HK-2 (cell line): Measurements from ENCODE around the gene DTD1.

Source experiments
- DNase-seq: peaks from one replicate; pipeline ENCODE4 v3.0.0-alpha.2; 2018; ENCODE audit not compliant: unreplicated experiment

The DTD1 gene

DNA sequence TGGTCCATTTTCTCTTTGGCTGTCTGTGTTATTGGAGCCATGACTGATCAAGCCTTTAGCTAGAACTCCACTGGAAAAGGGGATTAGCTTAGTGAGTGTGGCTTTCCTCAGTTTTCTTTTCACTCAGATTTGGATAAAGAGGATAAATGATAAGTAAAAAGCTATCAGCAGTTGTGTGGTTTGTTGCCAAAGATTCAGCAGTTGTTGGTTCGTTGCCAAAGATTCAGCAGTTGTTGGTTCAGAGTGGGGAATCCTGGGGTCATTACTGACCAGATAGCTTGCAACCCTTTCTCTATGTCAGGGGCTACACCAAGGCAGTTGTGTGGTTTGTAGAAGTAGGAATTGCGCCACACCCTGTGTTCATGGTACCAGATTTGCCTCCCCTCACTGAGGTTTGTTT lies 118.1 kb downstream of the DTD1 start:
- DNase-seq = no peak

DNA sequence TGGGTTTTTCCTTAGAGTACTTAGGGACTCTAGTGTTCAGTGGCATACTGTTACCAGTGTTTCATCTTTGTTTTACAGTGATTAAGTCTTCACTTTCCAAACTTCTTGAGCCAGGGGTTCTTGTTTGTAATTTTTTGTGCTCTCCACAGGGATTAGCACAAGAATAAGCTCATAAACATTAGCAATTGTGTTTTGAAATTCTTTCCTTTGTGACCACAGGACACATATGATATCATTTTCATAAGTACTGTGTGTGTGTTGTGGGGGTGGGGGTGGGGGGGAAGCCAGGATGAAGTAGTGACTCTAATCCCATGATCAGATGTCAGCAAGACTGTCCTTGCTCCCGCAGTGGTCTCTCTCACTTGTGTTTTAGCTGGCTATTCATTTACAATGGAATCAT lies 124.3 kb downstream of the DTD1 start:
- DNase-seq = no peak

DNA sequence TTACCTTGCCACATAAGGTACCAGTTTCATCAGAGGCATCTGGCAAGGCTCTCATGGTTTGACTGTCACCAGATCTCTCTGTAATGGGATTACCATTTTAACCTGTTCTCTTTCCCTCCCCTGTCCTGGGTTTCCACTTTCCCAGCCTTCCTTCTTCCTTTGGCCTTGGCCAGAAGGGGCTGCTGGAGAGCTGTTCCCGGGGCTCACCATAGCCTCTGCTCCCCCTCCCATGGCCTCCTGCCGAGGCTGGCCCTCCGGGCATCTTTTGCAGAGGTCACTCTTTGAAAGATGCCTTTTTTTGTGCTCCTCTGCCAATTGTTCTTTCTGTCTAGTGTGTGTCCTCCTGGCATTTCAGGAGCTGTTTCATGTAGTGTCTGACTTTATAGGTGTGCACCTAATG lies 125.0 kb downstream of the DTD1 start:
- DNase-seq = no peak

DNA sequence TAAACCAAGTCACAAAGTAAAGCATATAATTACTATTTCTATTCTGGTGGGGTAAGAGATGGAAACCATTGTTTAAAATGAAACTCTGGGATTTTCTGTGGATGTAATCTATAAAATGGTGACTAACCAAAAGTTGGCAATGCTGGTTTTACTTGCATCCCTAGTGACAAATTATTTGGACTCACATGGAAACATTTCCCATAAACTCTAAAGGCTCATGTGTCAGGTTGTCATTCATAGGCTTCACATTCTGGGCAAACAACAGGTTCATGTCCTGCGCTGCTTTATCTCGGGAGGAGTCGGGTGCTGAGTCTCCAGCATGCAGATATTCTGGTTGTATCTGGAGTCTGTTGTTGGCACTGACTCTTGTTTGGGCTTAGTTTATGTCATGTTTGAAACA lies 127.7 kb downstream of the DTD1 start:
- no peak for DNase-seq

DNA sequence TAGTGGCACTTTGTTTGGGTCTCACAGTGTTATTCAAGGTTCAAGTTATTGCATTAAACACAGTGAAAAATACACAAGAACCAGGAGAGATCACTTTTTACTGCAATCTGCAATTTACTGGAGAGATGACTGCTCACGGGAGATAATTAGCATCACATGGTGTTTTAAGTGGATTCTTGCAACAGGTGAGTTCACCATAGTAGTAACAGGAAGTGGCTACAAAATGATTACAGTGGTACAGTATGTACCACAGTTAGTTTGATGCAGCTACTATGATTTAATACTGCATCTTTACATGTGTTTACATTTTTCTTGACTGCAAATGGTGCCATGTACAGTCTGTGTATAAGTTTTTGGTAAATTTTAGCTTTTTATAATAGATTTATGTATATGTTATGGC lies 129.2 kb downstream of the DTD1 start:
- no peak for DNase-seq

DNA sequence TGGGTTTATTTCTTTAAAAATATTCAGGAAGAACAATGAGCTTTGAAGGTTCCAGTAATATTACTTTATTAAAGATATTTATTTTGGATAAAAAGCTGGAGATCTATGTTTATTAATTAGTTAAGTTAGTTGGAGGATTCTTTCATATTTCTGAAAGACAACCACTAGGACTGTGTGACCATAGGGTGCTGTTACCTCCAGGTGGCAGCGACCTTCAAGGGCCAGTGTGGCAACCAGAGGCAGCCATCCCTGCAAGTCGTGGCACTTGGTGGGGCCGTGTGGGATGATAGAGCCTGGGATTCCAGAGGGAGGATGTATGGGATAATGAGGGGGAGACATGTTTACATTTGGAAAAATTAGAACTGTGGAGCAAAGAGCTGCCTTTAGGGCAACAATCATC lies 130.3 kb downstream of the DTD1 start:
- no peak for DNase-seq

DNA sequence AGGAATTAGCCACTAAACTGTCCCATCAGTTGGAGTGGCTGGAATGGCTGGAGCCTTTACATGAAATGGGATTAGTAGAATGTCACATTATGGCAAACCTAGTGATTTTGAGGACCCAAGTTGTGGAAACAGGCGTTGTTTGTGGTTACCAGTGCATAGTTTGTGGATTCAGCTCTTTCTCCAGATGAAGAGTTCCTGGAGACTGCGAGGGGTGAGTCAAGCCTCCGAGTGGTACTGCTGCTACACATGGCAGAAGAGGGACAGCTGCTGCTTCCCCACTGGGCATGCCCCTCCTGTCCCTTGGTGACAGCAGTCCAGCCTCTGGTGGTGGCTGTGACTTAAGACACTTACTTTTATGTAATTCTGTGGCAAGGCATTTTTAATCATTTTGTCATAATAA lies 131.6 kb downstream of the DTD1 start:
- peak; percentile 34 for DNase-seq

DNA sequence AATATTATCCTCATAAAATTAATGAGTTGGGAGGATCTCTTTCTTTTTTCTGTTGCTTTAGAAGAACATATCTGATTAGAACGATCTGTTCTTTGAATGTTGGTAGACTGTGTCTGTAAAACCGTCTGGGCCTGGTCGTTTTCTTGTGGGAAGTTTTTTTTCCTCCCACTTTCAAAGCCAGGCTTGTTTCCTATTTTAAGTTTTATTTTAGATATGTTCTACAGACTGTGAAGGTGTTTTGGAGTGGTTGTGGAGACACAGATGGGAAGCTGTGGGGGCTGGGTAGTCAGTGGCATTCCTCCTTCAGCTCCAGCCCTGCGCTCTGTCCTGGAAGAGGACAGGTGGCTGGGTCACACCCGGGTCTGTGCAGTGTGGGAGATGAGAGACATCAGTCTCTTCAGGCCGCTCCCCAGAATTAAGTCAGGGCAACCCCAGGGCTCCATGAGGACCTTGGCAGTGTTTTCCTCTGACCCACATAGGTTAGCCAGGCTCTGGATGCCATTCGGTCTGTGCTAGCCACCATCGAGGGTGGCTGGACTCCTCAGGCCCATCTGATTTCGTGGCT lies 133.8 kb downstream of the DTD1 start:
- no peak for DNase-seq

DNA sequence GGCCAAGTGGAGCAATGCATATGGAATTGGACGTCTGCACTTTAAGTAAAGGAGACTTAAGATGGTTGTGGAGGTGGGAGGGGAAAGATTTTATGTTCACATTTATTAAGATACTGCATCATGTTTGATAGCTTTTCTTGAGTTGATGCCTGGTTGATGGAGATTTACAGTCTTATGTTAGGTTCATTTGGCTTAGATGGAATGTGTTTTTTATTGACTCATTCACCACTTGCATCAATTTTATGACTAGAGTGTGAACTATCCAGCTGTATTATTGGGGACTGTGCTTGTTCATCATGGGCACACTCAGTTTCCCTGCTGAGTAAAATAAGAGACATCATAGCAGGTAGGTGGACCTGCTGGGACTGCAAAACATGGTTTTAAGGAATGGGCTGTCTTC lies 134.5 kb downstream of the DTD1 start:
- DNase-seq = no peak

DNA sequence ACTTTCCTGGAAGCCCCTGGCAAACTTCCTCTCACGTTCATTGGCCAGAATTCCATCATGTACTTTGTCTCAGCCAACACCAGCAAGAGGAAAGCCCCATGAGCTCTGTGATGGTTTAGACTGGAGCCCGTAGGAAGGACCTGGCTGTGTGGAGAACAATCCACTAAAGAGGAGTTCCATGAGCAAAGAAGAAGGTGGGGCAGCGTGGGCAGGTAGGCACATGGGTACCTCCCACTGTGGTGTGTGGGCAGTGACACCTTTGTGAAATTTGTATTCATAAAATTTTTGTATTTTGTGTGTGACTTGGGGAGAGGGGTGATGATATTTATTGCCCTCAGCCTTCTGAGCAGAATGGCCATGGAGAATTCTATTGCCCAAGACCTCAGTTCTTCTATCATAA lies 136.2 kb downstream of the DTD1 start:
- DNase-seq = no peak

DNA sequence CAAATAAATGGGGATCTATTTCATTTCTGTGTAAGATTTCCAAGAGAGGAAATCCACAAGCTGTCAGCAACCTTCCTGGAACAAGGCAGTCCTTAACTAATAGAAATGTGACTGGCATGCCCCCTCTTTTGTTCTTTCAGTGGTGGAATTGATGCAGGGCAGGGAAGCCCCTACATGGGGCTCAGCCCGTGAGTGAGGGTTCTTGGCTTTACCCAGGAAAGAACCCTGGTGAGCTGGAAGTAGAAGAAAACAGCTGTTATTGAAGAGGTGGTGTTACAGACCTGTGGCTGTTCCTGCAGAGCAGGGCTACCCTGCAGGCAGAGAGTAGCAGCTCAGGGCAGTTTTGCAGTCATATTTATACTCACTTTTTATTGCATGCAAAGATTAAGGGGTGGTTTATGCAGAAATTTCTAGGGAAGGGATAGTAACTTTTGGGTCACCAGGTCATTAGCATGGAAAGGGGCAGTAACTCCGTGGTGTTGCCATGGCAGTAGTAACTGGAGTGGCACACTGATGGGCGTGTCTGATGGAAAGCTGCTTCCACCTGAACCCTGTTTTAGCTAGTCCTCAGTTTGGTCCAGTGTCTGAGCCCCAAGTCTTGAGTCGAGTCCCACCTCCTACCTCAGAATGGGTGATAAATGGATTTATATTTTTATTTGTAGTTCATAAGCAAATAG lies 137.1 kb downstream of the DTD1 start:
- DNase-seq = no peak

DNA sequence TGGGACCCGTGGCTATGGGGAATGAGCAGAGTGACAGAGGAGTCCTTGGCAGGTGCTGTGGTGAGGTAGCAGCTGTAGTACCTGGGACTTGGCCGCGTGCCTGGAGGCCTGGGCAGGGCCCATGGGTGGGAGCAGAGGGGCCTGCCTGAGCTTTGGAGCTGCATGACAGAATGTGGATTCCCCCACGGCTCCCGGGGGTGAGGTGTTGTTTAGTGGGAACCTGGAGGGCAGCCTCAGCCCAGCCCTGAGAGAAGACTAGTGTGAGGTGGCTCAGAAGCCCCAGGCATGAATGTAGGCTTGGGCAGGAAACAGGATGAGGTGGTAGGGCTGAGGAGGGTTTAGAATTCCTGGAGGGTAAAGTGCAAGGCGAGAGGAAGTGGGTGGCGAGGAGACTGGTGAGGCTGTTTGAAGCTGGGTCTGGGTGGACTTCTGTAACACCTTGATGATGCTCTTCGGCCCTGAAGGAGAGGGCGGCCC lies 139.2 kb downstream of the DTD1 start:
- peak; percentile 22 for DNase-seq

DNA sequence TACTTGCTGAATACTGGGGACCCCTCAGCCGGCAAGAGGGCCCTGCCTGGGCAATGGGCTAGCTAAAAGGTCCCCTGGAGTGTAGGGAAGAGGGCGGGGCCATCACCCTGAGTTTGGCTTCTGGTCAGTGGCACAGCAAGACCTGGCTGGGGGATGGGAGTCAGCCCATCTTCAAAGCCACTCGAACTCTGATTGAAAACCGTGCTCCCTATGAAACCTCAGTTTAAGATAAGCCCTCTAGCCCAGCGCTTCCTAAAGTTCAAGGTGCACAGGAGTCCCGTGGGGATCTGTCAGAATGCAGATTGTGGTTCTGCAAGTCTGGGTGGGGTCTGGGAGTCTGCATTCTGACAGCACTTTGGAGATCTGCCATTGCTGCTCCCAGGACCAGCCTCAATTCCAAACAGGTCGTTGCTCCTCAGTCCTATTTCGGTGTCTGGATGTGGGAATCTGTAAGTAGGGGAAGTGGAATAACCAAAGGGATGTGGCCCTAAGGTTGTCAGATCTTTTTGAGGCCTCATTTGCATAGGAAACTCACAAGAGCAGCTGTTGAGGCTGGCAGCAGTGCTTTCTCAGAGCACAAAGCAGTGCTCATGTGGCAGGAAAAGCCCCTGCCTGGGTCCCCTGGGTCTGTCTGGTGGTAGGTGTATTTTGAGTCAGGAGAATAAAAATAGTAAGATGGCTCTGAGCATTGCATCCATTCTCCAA lies 140.5 kb downstream of the DTD1 start:
- no peak for DNase-seq

DNA sequence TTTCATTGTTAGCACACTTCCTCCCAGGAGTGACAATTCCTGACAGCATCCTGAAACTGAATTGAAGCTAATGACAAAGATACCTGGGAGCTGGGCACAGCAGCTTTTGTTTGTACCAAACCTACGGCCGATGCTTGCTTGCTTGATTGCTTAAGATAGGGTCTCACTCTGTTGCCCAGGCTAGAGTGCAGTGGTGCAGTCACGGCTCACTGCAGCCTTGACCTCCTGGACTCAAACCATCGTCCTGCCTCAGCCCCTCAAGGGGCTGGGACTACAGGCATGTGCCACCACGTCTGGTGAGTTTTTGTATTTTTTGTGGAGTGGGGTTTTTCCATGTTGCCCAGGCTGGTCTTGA lies 141.0 kb downstream of the DTD1 start:
- DNase-seq = no peak

DNA sequence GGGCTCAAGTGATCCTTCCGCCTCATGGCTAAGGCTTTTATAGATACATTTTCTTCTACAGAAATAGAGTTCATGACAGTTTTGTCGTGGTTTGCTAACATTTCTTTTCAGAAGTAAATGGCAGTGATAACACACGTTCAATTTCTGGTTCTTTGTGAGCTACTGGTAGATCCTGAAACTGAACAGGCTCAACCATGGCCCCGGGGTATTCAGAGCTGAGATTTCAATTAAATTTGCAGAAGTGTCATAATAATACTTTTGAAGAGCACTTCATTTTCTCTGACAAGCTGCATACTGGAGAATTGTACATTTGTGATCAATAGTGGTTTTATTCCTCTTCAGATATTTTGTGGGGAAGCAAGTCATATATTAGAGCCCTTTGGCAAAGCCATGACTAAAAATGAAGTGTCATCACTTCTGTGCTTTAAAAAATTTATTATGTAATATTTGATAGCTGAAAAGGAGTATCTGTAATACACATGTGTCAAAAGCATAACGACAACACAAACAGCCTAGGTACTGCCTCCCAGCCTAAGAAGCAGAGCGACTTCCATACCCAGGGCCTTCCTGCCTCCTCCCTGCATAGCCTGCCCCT lies 141.5 kb downstream of the DTD1 start:
- no peak for DNase-seq

DNA sequence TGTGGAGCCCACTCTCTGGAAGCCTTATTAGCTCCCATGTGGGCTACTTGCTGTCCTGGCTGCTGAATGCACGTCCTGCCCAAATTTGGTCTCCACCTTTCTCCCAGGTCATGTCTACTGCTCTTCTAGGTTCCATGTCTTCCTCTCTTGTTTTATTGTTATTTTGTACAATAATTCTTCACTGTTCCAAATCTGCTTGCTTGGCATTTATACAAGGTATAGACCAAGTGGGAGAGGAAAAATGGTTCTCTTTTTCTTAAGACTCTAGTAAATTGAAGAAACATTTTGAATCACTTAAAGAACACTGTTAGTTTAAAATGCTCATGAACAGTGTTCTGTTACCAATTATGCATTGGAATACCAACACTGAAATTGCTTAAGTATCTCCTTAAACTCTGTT lies 144.1 kb downstream of the DTD1 start:
- no peak for DNase-seq

DNA sequence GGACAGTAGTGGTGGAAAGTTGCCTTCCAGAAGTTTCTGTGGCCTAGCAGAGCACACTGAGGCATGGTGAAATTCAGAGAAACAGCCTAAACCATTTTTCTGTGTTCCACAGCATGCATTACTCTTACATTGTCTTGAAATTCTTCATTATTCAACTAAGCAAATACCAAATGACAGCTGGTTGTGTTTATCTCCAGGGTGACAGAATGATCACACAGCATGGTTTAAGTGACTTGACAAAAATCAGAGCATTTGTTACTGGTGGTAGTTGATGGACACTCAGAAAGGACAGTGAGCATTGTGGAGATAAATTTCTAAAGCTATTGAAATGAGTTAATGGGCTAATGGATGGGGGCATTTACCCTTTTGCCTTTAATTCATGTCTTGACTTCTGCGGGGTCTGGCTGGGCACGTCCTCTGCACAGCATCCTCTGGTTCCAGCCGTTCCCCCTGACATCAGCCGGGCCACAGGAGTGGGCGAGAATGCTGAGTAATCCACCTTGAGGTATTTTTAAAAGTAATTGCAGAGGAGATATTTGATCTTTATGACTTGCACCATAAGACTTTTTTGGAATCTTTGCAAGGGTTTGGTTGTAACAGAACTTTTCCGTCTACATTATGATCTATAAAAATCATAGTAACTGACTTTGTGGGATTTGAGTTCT lies 146.8 kb downstream of the DTD1 start:
- no peak for DNase-seq

DNA sequence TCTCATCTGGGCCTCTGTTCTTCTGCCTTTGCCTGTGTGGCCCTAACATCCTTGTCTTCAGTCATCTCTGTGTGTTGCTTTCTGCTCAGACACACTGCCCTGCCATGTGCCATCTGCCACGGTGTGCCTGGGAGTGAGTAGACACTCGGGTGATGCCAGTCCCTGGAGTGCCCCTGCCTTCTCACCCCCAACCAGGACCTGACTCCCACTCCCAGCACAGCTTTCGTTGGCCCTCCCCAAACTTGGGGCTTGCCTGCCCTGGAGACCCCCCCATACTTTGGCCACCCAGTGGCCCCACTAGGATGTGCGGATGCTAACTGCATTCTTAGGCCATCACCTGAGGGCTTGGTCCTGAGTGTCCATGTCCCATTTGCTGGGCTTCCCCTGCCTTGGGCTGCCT lies 149.3 kb downstream of the DTD1 start:
- no peak for DNase-seq

DNA sequence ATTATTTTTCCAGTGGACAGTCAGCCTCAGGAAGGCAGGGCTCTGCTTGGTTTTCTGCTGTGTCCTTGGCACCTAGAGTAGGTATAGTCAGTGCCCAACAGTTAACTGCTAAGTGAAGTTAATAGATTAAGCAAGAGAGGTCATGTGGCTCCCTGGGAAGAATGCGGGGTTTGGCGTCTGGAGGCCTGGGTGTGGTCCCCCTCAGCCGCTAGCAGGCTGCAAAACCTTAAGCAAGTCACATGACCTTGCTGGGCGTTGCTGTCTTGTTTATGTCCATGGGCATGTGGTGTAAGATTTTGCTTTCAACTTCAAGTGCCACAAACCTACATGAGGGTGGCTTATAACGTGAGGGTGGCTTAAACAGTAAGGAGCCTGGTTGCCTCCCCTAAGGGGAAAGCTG lies 150.2 kb downstream of the DTD1 start:
- no peak for DNase-seq

DNA sequence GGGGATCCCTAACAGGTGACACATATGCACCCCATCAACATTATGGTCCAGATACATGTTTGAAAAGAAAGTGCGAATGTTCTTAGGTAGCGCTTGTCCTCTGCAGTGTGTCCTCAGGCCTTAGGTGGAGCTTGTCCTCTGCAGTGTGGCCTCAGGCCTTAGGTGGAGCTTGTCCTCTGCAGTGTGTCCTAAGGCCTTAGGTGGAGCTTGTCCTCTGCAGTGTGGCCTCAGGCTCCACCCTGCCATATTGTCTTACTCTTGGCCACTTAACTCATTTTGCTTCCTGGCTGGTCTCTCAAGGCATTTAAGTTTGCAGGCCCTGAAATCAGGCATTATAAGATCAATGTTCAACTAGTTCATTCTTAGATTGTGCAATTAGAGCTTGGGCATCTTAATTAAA lies 151.0 kb downstream of the DTD1 start:
- no peak for DNase-seq

DNA sequence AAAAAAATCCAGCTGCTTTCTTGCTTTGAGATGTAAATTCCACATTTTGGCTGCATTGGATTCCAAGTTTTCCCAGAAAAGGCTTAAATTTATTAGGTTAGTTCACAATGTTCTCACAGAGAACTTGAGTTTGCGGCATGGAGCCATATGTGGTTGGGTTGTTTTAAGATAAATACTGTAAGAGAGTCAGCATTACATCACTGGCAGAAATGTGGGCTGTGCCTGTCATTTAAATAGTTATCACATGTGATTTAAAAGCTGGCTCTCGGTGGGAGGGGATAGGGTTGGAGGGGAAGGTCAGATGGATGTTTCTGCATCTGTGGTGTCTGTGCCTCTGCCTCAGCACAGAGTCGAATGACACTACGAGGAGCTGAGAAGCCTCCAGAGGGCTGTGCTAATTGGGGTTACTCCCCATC lies 151.9 kb downstream of the DTD1 start:
- no peak for DNase-seq

DNA sequence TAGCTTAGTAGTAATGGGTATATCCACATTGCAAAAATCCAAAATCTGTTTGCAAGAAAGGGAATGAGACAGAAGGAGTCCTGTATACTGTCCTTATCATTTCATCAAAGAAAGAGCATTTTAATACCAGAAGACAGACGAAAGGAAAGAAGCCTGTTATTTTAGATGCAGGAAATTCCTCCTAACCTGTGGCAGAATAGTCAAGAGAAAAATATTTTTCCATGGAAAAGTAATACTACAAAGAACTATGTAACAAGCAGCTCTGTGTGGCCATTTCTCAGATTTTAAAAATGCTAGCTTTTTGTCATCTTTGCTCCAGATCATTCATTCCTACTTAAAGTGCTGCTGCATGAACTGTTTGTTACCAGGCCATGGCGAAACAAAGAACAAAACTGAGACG lies 152.9 kb downstream of the DTD1 start:
- no peak for DNase-seq

DNA sequence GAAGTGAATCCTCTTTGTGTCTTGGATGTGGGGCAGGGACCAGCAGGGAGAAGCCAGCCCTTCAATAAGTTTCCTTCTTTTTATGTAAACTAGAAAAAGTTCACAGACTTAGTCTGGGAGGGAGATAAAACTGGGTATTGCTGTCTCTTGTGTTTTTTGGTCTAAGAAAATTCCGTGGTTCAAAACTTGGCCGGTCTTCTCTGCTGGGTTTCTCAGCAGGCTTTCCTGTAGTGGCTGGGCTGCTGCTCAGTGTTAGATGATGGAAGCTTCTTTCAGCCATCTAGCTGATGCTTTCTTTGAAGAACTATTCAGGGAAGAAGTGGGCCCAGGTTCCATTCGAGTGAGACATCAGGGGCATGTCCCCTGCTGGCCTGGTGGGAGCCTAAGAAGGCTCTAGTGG lies 155.0 kb downstream of the DTD1 start:
- DNase-seq = no peak
